ENCODE measurements around the gene KLHL40.

Gene KLHL40

GRCh38 chr3:42728668-42729364, 43.5 kb downstream of the KLHL40 start:
- DNase-seq, result no peak

- no peak for DNase-seq
These were observed 44.2 kb downstream of the KLHL40 start for GRCh38 chr3:42729404-42730145.

- DNase-seq, result no peak
These were observed 45.0 kb downstream of the KLHL40 start for GRCh38 chr3:42730294-42730693.

- no peak for DNase-seq
These were observed 45.5 kb downstream of the KLHL40 start for GRCh38 chr3:42730706-42731420.

GRCh38 chr3:42731476-42732195, 46.3 kb downstream of the KLHL40 start:
- DNase-seq, result no peak

GRCh38 chr3:42732196-42732828, 47.0 kb downstream of the KLHL40 start:
- no peak for DNase-seq

- no peak for DNase-seq
These were observed 47.6 kb downstream of the KLHL40 start for GRCh38 chr3:42732829-42733459.

- no peak for DNase-seq
These were observed 48.3 kb downstream of the KLHL40 start for GRCh38 chr3:42733501-42734262.

GRCh38 chr3:42734263-42734860, 49.0 kb downstream of the KLHL40 start:
- DNase-seq, result no peak

- DNase-seq, result no peak
These were observed 49.7 kb downstream of the KLHL40 start for GRCh38 chr3:42735019-42735418.

- no peak for DNase-seq
These were observed 50.3 kb downstream of the KLHL40 start for GRCh38 chr3:42735615-42736014.

- no peak for DNase-seq
These were observed 50.7 kb downstream of the KLHL40 start for GRCh38 chr3:42736081-42736480.

- no peak for DNase-seq
These were observed 51.2 kb downstream of the KLHL40 start for GRCh38 chr3:42736531-42736930.

GRCh38 chr3:42739401-42740158, 54.2 kb downstream of the KLHL40 start:
- no peak for DNase-seq

- DNase-seq, result no peak
These were observed 56.5 kb downstream of the KLHL40 start for GRCh38 chr3:42741796-42742195.

All from NCI-H526 (cell line).